COLO668 (cell line): ENCODE data around the gene YES1.
"Not testable (repeated sequence)": the region's sequence is repeated elsewhere in the genome, so short reads cannot be mapped to it uniquely, and the experiment has no call there.

Experiments used
- DNase-seq: peaks from one replicate; lab custom pipeline; 2025; ENCODE audit not compliant: unreplicated experiment; lab: John Stamatoyannopoulos, UW

YES1 gene

GRCh38 chr18:824179-824578, 12.1 kb upstream of the YES1 start:
- no peak for DNase-seq

GRCh38 chr18:820591-821165, 8.6 kb upstream of the YES1 start:
- no peak for DNase-seq

GRCh38 chr18:816869-817268, 4.8 kb upstream of the YES1 start:
- DNase-seq = no peak

GRCh38 chr18:816088-816653, 4.1 kb upstream of the YES1 start:
- no peak for DNase-seq

- no peak for DNase-seq
Measured at GRCh38 chr18:815353-815752, 3.3 kb upstream of the YES1 start.

GRCh38 chr18:814300-815084, 2.5 kb upstream of the YES1 start:
- no peak for DNase-seq

- no peak for DNase-seq
Measured at GRCh38 chr18:813172-814071, 1.4 kb upstream of the YES1 start.

GRCh38 chr18:812376-813171, 532 bp upstream of the YES1 start:
- peak; percentile 87 for DNase-seq

GRCh38 chr18:811182-811891, 705 bp downstream of the YES1 start:
- peak; percentile 54 for DNase-seq

- no peak for DNase-seq
Measured at GRCh38 chr18:809985-810642, 1.9 kb downstream of the YES1 start.

- DNase-seq = not testable (repeated sequence)
Measured at GRCh38 chr18:809228-809627, 2.8 kb downstream of the YES1 start.

GRCh38 chr18:808502-808901, 3.5 kb downstream of the YES1 start:
- no peak for DNase-seq

GRCh38 chr18:808086-808485, 4.0 kb downstream of the YES1 start:
- DNase-seq = no peak

- DNase-seq = no peak
Measured at GRCh38 chr18:805755-806110, 6.3 kb downstream of the YES1 start.

- no peak for DNase-seq
Measured at GRCh38 chr18:805008-805754, 6.9 kb downstream of the YES1 start.

- DNase-seq = no peak
Measured at GRCh38 chr18:801137-801536, 10.9 kb downstream of the YES1 start.

- no peak for DNase-seq
Measured at GRCh38 chr18:799943-800342, 12.1 kb downstream of the YES1 start.

- not testable (repeated sequence) for DNase-seq
Measured at GRCh38 chr18:795383-795782, 16.7 kb downstream of the YES1 start.

- DNase-seq = no peak
Measured at GRCh38 chr18:789397-789796, 22.6 kb downstream of the YES1 start.
